Spleen (tissue), 13 donors: Measurements from ENCODE around the gene PDE3A. TPM values are rescaled to one million over a fixed set of nuclear protein-coding genes. Genes with fewer than 3 reads are reported as not detected.
A peak's percentile ranks its signal among the peaks of the same experiment; 100 is the strongest.
"Not testable (repeated sequence)": the region's sequence is repeated elsewhere in the genome, so short reads cannot be mapped to it uniquely, and the experiment has no call there.

Experiments used
- DNase-seq: peaks from one replicate; pipeline ENCODE4 v3.0.0-alpha.2; 2020
- H3K27ac ChIP-seq, 8 donors: fragments of 200-600 bp; sonication (generic) in 7 of 8; 1 replicate in 4 of 8; 2 replicates in 4 of 8; pipeline versions ENCODE4 v1.5.0 to v1.8.0; 2016 to 2021; ENCODE audit warnings: inconsistent platforms in 4 of 8, mild to moderate bottlenecking in 4 of 8, moderate library complexity in 1 of 8
- H3K27me3 ChIP-seq, 7 donors: fragments of 200-600 bp; sonication (generic) in 6 of 7; replicated peaks in 1 of 7; 1 replicate in 4 of 7; 2 replicates in 3 of 7; pipeline versions ENCODE4 v1.5.0 to v1.8.0; 2016 to 2021; ENCODE audit warnings: inconsistent platforms in 3 of 7, mild to moderate bottlenecking in 1 of 7
- H3K36me3 ChIP-seq, 6 donors: fragments of 200-600 bp; sonication (generic) in 5 of 6; 1 replicate in 4 of 6; 2 replicates in 2 of 6; pipeline versions ENCODE4 v1.5.0 to v1.8.0; 2016 to 2021; ENCODE audit warnings: inconsistent platforms in 2 of 6
- H3K4me1 ChIP-seq, 6 donors: fragments of 200-600 bp; sonication (generic) in 5 of 6; 1 replicate in 3 of 6; 2 replicates in 3 of 6; pipeline versions ENCODE4 v1.5.0 to v1.8.0; 2016 to 2021; ENCODE audit warnings: inconsistent platforms in 3 of 6
- H3K4me3 ChIP-seq, 8 donors: fragments of 200-600 bp; sonication (generic) in 7 of 8; 1 replicate in 4 of 8; 2 replicates in 4 of 8; pipeline versions ENCODE4 v1.5.0 to v1.8.0; 2016 to 2021; ENCODE audit warnings: inconsistent platforms in 4 of 8, mild to moderate bottlenecking in 4 of 8, moderate library complexity in 2 of 8
- H3K9me3 ChIP-seq, 8 donors: fragments of 200-600 bp; sonication (generic) in 7 of 8; 1 replicate in 4 of 8; 2 replicates in 4 of 8; pipeline versions ENCODE4 v1.5.0 to v1.8.0; 2016 to 2021; ENCODE audit warnings: inconsistent platforms in 4 of 8
- CTCF ChIP-seq, 11 experiments: fragments of 200-600 bp in 7 of 11; fragments of 450-650 bp in 4 of 11; sonication (generic) in 4 of 11; IDR thresholded peaks in 8 of 11; conservative IDR thresholded peaks in 3 of 11; 1 replicate in 7 of 11; 2 replicates in 4 of 11; pipeline versions ENCODE4 v1.4.0 to v1.8.0; 2016 to 2021; ENCODE audit warnings: antibody characterized with exemption in 11 of 11, inconsistent platforms in 4 of 11, mild to moderate bottlenecking in 1 of 11
- POLR2A ChIP-seq, 3 donors: fragments of 450-650 bp; IDR thresholded peaks; one replicate each; pipeline ENCODE4 v1.5.1; 2017; ENCODE audit warnings: antibody characterized with exemption in 3 of 3, mild to moderate bottlenecking in 1 of 3
- POLR2AphosphoS5 ChIP-seq, 3 donors: sonication (generic); formaldehyde crosslinking; IDR thresholded peaks; one replicate each; pipeline ENCODE4 v1.5.1; 2017; ENCODE audit warnings: antibody characterized with exemption in 3 of 3
- WGBS, 5 donors: extraction: QIAGEN DNeasy Blood & Tissue Kit in 3 of 5; methylation state at CpG; one replicate each; pipeline versions ENCODE4 v1.1.5 to v1.1.7; 2013 to 2018; 5-methylcytosine and 5-hydroxymethylcytosine counted together
- intact Hi-C: fragments of 100-400 bp; cut with DNase I; formaldehyde crosslinking; loops from one replicate; pipeline ENCODE4 v1.15.0; 2023; ENCODE audit warnings: low total_unique reads
- long read RNA-seq, 2 donors: transcript quantifications; one replicate each; lab custom pipeline, GENCODE V29; 2026
- polyA plus RNA-seq, 3 donors: library from polyadenylated mRNA; stranded (reverse); fragments of 200-250 nt; gene quantifications; one replicate each; pipeline ENCODE4 v1.2.1, GENCODE V29; 2013
- total RNA-seq, 7 donors: library from RNA; depleted of rRNA in 3 of 7; stranded (reverse); fragments of >200 nt in 3 of 7; fragmentation: NEBNext Ultra II Directional in 4 of 7; extraction: Animal tissue kit (Norgen Biotek cat#: 25700) in 4 of 7; gene quantifications; one replicate each; pipeline versions ENCODE4 v1.1.0 to v1.2.1, GENCODE V29; 2016 to 2021
- donor health status: healthy with polysubstance abuse.
- donor health status: DM: no; HTN: no; CAD: no; lungs with moderate emphysema.
- donor health status: DM: no; HTN: no; CAD: no.
- donor health status: Bipolar disorder and iron deficiency.
- donor health status: healthy.
- donor health status: DM: no; HTN: no; CAD: no.
- donor health status: DM: yes; HTN: yes; CAD: no.

PDE3A gene
- total RNA-seq, result 10 to 100 TPM in 1 of 7 donors, 1 to 10 TPM in 6; 4.9 to 10.1 (median 9.4) TPM
- polyA plus RNA-seq, result under 1 TPM; 0.57 to 0.99 (median 0.77) TPM
- long read RNA-seq, donor 1, result 0 reads
- long read RNA-seq, donor 2, full-length matches to known transcripts, result 1 of 1 reads
- long read RNA-seq, donor 2, partial matches to known transcripts, result 0 of 1 reads
- long read RNA-seq, donor 2, other reads (novel, unspliced or antisense), result 0 of 1 reads

DNA sequence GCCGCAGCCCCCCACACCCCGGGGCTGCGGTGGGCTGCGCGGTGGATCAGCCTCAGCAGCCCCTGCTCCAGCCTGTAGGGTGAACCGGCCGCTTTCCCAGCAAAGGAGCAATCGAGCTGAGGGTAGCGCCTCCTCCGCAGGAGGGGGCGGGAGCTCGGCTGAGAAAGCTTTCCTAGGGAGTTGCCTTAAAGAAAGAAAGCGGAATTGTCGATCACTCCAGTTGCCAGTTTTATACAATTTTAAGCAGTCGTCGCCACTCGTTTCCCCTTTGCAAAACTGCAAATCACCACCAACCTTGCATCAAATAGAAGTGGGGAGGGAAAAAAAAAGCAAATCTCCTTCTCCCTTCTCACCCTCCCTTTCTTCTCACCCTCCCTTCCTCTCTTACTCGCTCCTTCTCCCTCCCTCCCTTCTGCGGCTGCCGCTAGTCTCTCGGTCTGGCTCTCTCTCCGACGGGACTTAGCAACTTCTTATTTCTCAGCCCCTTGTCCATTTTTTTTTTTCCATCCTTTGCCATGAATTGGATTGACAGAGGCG lies at the start of gene PDE3A:
Gene PDE3A, plus strand, starts transcription at position 424 of the 537 bp plus-strand sequence. CDS start 748 bp downstream, outside the sequence.
- TF ChIP-seq CTCF (IDR thresholded peaks at IDR 0.05 in 8 of 11, conservative IDR thresholded peaks at IDR 0.05 in 3 of 11), result peak in 1 of 11 experiments; percentile 6
- TF ChIP-seq POLR2AphosphoS5 (IDR thresholded peaks at IDR 0.05), result no peak
- no peak for TF ChIP-seq POLR2A (IDR thresholded peaks at IDR 0.05)
- Histone ChIP-seq H3K27ac (peak within 1 kb of the TSS in 7 of 8 donors; percentile 64 to 80 (median 73)), H3K4me1 (peaks cover 0 to 32% (median 19%) of the 10 kb centered on the region in 6 donors), H3K9me3 (no peaks in the 10 kb centered on the region), H3K27me3 (peaks cover 0 to 50% (median 19%) of the 10 kb centered on the region in 7 donors), H3K4me3 (peak within 1 kb of the TSS; percentile 33 to 68 (median 42)), H3K36me3 (no peaks in the 10 kb centered on the region)
- 1 to 3% (median 2%) methylated on average over 24 of the region's 24 CpGs for WGBS, 5 donors
- intact Hi-C loops, result no loop called here
- peak; percentile 70 for DNase-seq

DNA sequence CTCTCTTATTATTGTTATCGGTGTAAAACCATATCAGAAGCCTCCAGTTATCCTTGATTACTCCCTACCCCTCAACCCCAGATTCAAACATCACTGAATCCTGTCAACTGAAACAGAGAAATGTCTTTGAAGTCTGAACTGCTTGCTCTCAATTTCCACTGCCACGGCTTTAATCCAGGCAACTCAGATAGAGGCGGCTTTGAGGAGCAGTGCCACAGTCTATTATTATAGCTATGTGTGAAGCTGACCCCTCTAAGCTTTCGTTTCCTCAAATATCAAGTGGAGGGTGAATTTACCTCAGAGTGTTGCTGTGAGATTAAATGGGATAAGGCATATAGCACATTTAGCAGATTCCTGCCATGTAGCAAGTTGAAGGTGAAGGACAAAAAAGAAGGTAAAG lies 49.0 kb upstream of the PDE3A start:
- no peaks in the 10 kb centered on the region for H3K4me1 ChIP-seq
- intact Hi-C loops, result no loop called here
- WGBS, 5 donors, result 77 to 85% (median 81%) methylated on average over 4 of the region's 4 CpGs
- H3K9me3 ChIP-seq, result peaks cover 0 to 3% (median 0%) of the 10 kb centered on the region in 8 donors
- no peak overlapping the region for H3K4me3 ChIP-seq
- H3K27ac ChIP-seq, result no peak overlapping the region
- H3K27me3 ChIP-seq, result no peaks in the 10 kb centered on the region
- no peak for DNase-seq
- H3K36me3 ChIP-seq, result no peaks in the 10 kb centered on the region
- no peak for TF ChIP-seq CTCF (IDR thresholded peaks at IDR 0.05 in 8 of 11, conservative IDR thresholded peaks at IDR 0.05 in 3 of 11)
- no peak for TF ChIP-seq POLR2AphosphoS5 (IDR thresholded peaks at IDR 0.05)
- TF ChIP-seq POLR2A (IDR thresholded peaks at IDR 0.05), result no peak

- Histone ChIP-seq H3K4me1 (no peaks in the 10 kb centered on the region), H3K9me3 (peaks cover 0 to 3% (median 0%) of the 10 kb centered on the region in 8 donors), H3K4me3 (no peak overlapping the region), H3K36me3 (no peaks in the 10 kb centered on the region), H3K27ac (no peak overlapping the region), H3K27me3 (no peaks in the 10 kb centered on the region)
- no peak for TF ChIP-seq CTCF (IDR thresholded peaks at IDR 0.05 in 8 of 11, conservative IDR thresholded peaks at IDR 0.05 in 3 of 11)
- no peak for TF ChIP-seq POLR2AphosphoS5 (IDR thresholded peaks at IDR 0.05)
- no peak for TF ChIP-seq POLR2A (IDR thresholded peaks at IDR 0.05)
- WGBS, 5 donors, result 61 to 79% (median 72%) methylated on average over 4 of the region's 4 CpGs
- intact Hi-C loops, result no loop called here
- DNase-seq, result no peak
Observed at GRCh38 chr12:20320552-20320951, 47.8 kb upstream of the PDE3A start.

DNA sequence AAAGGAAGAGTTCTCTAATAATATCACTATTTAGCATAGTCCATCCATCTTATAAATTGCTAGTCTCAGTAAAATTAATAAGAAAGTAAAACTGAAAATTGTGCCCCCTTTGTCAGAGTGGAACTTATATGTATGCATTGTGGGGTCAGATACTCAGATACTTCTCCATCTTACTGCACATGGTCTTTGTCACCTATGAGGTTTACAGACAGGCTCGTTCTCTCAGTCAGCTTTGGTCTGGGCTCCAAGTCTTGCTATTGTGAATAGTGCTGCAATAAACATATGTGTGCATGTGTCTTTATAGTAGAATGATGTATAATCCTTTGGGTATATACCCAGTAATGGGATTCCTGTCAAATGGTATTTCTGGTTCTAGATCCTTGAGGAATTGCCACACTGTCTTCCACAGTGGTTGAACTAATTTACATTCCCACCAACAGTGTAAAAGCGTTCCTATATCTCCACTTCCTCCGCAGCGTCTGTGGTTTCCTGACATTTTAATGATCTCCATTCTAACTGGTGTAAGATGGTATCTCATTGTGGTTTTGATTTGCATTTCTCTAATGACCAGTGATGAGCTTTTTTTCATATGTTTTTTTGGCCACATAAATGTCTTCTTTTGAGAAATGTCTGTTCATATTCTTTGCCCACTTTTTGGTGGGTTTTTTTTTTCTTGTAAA lies 37.4 kb upstream of the PDE3A start:
- H3K4me3 ChIP-seq, intact Hi-C loops, DNase-seq, H3K36me3 ChIP-seq, H3K27ac ChIP-seq, H3K27me3 ChIP-seq, H3K4me1 ChIP-seq: not testable (repeated sequence)
- WGBS, 5 donors, result 27 to 34% (median 33%) methylated on average over 4 of the region's 4 CpGs
- peaks cover 0 to 23% (median 13%) of the 10 kb centered on the region in 8 donors for H3K9me3 ChIP-seq
